RCC 7860 (cell line): Measurements from ENCODE around the gene OR10A3.

Experiments
- DNase-seq: peaks from one replicate; pipeline ENCODE4 v3.0.0-alpha.2; 2015; ENCODE audit warnings: low spot score
- FAIRE-seq: peaks from 2 replicates; lab custom pipeline; 2012; peaks lifted over from hg19 to GRCh38; lab: Jason Lieb, UNC

The OR10A3 gene

DNA sequence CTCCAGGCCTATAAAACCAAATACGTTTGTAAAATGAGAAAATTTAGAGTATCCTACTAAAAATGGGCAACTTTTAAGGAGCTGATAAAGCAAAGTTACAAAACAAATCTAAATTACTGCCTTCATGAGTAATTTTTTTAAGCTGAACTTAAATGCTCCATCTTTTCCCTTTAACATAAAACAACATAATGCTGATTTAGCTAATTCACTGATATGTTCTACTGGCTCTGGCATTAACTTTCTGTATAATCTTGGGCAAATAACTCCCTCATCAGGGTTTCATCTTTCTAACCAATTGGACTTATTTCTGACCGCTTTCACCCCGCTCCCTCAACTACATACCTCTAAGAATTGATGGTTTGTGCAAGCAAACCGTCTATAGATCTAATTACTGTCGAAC, 362 bp downstream of the OR10A3 start:
- DNase-seq (no peak), FAIRE-seq (no peak)

GRCh38 chr11:7936615-7937014, 4.9 kb downstream of the OR10A3 start:
- FAIRE-seq = no peak
- no peak for DNase-seq

- FAIRE-seq = no peak
Measured at GRCh38 chr11:7931168-7931567, 10.3 kb downstream of the OR10A3 start, which contains the start of gene OR10A6. OR10A6 (minus strand) TSS chr11:7931268; CDS start chr11:7928662, 2,606 bp downstream.

DNA sequence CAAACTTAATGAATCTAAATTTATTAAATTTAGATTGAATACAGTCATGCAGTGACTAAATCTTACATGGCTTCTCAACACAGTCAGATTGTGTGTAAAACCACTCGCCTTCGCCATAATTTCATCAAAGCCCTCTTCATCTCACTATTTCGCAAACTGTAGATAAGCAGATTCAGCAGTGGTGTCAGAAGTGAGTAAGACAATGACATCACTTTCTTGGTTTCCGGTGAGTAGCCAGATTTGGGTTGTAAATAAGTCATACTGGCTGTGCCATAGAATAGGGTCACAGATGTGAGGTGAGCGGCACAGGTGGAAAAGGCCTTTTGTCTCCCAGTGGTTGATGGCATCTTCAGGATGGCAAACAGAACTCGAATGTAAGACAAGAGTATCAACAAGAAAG, 13.9 kb downstream of the OR10A3 start:
- no peak for DNase-seq

More at GRCh38 chr11:7931168-7931567, 10.3 kb downstream of the OR10A3 start, which contains the start of gene OR10A6:
- no peak for DNase-seq

DNA sequence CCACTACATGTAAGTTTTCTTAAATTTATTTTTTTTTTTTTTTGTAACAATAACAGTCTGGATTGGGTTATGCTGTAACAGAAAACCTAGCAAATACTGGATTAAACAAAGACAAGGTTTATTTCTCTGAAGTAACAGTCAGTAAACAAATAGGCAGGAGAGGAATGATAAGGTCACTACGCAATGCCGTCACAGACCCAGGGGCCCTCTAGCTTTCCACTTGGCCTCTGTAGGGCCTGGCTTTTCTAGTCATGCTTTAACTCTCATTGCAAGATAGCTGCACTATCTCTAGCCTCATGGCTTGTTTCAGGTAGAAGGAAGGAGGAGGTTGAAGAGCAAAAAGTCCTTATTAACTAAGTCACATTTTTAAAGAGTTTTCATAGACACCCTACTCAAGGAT, 17.0 kb downstream of the OR10A3 start:
- no peak for FAIRE-seq
- no peak for DNase-seq

More for the DNA sequence above, 13.9 kb downstream of the OR10A3 start:
- FAIRE-seq = no peak

DNA sequence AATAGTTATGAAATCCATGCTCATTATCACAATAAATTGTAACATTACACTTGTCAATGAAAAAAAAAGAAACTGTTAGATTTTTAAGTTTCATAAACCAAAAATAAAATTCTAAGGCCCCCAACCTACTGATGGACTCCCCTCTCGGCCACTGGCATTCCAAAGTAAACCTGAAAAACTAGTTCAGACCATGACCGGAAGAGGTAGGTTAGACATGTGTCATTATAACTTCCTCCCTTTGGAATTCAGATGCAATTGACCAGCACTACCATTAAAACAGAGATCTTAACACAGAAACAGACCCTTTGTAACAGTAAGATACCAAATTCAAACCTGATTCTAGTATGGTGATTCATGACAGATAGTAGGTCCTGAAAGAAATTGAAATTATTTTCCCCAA, 23.4 kb downstream of the OR10A3 start:
- DNase-seq (no peak), FAIRE-seq (no peak)

- no peak for FAIRE-seq
- DNase-seq = no peak
Measured at GRCh38 chr11:7911011-7911410, 30.5 kb downstream of the OR10A3 start.

DNA sequence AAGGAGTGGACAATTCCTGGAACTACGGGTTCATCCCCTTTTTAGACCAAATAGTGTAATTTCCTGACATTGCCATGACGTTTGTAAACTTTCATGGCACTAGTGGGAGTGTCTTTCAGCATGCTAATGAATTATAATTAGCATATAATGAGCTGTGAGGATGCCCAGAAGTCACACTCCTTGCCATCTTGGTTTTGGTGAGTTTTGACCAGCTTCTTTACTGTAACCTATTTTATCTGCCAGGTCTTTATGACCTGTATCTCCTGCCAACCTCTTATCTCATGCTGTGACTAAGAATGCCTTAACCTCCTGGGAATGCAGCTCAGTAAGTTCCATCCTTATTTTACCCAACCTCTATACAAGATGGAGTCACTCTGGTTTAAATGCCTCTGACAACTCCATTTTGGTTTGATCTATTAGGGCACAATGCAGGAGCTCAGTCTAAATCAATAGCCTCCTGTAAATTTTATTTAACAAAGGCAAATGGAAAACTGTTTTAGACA, 31.2 kb downstream of the OR10A3 start:
- FAIRE-seq (no peak), DNase-seq (no peak)

DNA sequence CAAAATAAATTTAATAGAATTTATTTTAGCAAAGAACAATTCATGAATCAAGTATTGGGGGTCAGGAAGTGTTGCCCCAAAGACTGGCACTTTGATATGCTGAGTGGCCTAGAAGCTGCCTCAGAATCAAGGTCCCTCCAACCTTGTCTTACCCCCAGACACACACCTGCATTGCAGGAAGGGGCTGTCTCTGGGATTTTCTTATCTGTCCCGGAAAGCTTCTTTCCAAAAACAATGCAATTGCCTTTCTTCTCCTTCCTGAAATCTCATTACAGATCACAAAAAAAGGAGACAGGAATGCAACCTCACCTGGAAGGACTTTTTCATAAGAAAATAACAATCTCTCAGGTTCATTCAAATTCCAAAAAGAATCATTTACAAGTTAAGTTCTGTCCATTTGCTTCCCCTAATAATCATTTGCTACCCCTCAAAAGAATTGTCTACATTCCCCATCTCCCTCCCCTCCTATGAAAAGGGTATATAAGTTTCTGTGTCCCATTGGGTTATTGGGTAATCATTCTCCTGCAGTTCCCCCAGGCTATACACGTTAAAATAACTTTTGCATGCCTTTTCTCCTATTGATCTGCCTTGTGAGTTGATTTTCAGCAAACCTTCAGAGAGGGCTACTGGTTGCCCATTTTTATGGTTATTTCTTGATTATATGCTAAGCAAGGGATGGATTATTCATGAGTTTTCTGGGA, 31.8 kb downstream of the OR10A3 start:
- DNase-seq (no peak), FAIRE-seq (no peak)

GRCh38 chr11:7907121-7907520, 34.4 kb downstream of the OR10A3 start:
- no peak for FAIRE-seq
- DNase-seq = no peak

GRCh38 chr11:7906481-7906880, 35.0 kb downstream of the OR10A3 start:
- FAIRE-seq (no peak), DNase-seq (no peak)

DNA sequence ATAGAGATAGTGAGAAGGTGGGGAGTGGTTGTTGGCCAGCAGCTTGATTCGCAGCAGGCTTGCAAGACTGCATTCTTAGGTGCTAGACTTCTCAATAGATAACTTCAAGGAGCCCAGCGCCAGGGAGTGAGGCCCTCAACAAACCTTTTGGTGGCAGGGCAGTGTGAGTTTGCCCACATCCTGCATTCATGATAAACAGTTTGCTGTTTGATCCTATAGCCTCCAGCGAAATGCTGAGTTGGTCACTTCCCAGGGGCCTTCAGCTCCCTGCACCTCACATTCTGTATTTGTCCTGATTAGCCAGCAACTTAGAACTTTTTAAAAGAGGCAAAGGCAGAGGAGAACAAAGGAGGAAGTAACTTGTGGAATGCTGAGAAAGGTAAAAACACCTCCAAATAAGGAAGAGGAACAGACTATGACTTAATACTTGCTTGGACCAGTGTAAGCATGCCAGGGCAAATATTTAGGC, 35.5 kb downstream of the OR10A3 start:
- FAIRE-seq (no peak), DNase-seq (no peak)

DNA sequence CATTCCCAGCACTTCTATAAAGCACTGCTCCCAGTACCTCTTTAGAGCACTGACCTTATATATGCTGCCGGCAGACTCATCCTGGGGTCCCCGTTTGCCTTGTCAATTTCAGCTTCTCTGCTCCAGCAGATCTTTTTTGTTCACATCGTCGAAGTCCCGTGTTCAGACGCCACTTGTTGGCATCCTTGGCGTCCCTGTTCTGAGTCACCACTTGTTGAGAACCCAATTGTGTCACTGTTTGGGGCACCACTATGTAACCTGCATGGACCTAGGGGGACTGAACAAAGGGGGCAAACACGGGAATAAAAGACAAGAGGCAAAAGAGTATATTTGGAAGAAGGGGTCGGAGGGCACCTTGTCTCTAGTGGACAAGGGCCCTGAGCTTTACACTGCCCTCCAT, 36.0 kb downstream of the OR10A3 start:
- DNase-seq = no peak
- FAIRE-seq = no peak

DNA sequence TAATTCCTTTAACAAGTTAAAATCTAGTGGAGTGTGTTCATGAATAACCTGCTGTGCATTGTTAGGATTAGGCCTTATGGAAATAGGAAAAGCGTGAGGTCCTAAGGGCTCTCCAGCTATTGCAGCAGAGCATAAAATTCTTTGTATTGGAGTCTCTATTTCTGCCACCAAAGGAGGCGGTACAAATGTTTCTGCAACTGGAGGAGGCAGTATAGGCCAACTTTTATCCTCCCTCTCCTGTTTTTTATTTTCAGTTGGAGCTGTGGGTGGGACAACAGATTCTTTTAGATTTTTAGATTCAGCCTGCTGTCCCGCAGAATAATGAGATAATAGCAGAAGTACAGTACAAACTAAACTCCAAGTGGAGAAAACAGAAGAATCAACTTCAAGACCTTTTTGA, 36.6 kb downstream of the OR10A3 start:
- FAIRE-seq = no peak

DNA sequence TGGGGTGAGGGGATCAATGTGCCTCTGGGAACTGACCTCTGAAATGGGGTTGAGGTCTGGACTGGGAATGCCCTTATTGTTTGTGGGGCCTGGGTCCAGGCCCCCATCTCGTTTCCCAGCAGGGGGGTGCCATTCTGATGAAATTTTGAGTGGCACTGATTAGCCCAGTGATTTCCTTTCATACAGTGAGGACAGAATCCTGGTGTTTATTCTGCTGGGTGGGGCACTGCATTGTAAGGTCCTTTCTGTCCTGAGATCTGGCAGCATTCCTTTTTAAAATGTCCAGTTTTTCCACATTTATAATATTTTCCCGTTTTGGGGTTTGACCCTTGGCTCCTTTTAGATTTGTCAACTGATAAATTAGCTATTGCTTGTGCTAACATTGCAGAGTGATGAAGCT, 37.6 kb downstream of the OR10A3 start:
- DNase-seq = no peak
- FAIRE-seq = no peak

More for the DNA sequence above, 36.6 kb downstream of the OR10A3 start:
- DNase-seq = no peak

- no peak for FAIRE-seq
- no peak for DNase-seq
Measured at GRCh38 chr11:7901319-7901854, 40.1 kb downstream of the OR10A3 start.

- DNase-seq (no peak), FAIRE-seq (no peak)
Measured at GRCh38 chr11:7900686-7901085, 40.8 kb downstream of the OR10A3 start.

GRCh38 chr11:7899418-7899817, 42.1 kb downstream of the OR10A3 start:
- no peak for FAIRE-seq
- no peak for DNase-seq

DNA sequence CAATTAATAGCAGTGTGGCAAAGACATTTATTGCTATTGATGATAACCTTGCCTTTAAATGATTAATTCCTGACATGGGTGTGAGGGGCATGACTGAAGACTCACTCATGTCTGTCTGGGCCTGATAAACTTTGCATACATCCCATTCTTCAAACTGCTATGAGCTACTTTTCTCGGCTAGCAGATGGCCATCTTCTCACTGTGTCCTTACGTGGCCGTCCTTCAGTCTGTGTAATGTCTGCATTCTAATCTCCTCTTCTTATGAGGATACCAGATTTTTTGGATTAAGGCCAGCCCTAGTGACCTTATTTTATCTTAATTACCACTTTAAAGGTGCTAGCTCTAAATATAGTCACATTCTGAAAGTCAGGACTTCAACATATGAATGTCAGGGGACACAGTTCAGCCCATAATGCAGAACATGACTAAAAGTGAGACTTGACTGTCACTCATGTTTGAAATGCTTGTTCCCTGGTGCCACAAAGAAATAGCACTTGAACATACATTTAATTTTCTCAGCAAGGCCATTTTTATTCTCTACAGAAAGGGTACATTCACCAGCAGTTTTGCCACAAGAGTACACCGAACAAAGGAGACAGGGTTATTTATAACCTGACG, 42.7 kb downstream of the OR10A3 start:
- FAIRE-seq (no peak), DNase-seq (no peak)

GRCh38 chr11:7896009-7896785, 45.3 kb downstream of the OR10A3 start:
- FAIRE-seq (no peak), DNase-seq (no peak)

GRCh38 chr11:7894251-7894650, 47.3 kb downstream of the OR10A3 start:
- DNase-seq (no peak), FAIRE-seq (no peak)
